Ishikawa (cell line): ENCODE data around the gene EVA1A.

Source experiments
- CEBPB ChIP-seq: IDR thresholded peaks from 2 replicates; pipeline ENCODE4 v1.6.1; 2012
- CREB1 ChIP-seq: IDR thresholded peaks from 2 replicates; pipeline ENCODE4 v1.6.1; 2012; ENCODE audit warnings: low read depth
- EGR1 ChIP-seq: IDR thresholded peaks from 2 replicates; pipeline ENCODE4 v1.6.1; 2012
- EP300 ChIP-seq: IDR thresholded peaks from 2 replicates; pipeline ENCODE4 v1.6.1; 2012; ENCODE audit warnings: borderline replicate concordance
- FOXM1 ChIP-seq: IDR thresholded peaks from 2 replicates; pipeline ENCODE4 v1.6.1; 2012; ENCODE audit warnings: low read depth, borderline replicate concordance
- NFIC ChIP-seq: IDR thresholded peaks from 2 replicates; pipeline ENCODE4 v1.6.1; 2012
- RAD21 ChIP-seq: IDR thresholded peaks from 2 replicates; pipeline ENCODE4 v1.6.1; 2012; ENCODE audit warnings: low read depth
- TAF1 ChIP-seq: IDR thresholded peaks from 2 replicates; pipeline ENCODE4 v1.6.1; 2012; ENCODE audit warnings: low read depth, mild to moderate bottlenecking
- TCF12 ChIP-seq: IDR thresholded peaks from 2 replicates; pipeline ENCODE4 v1.6.1; 2012; ENCODE audit warnings: low read depth
- TEAD4 ChIP-seq: IDR thresholded peaks from 2 replicates; pipeline ENCODE4 v1.6.1; 2012
- YY1 ChIP-seq: IDR thresholded peaks from 2 replicates; pipeline ENCODE4 v1.6.1; 2012; ENCODE audit warnings: low read depth
- ZBTB7A ChIP-seq: IDR thresholded peaks from 2 replicates; pipeline ENCODE4 v1.6.1; 2012; ENCODE audit warnings: low read depth
- TF ChIP-seq, protein P1 (sequence below): IDR thresholded peaks from 2 replicates; pipeline ENCODE4 v1.6.1; 2012
- TF ChIP-seq, protein P2 (sequence below): IDR thresholded peaks from 2 replicates; pipeline ENCODE4 v1.6.1; 2012; ENCODE audit warnings: low read depth, mild to moderate bottlenecking
- TF ChIP-seq, protein P3 (sequence below): IDR thresholded peaks from 2 replicates; pipeline ENCODE4 v1.6.1; 2012

Gene EVA1A

DNA sequence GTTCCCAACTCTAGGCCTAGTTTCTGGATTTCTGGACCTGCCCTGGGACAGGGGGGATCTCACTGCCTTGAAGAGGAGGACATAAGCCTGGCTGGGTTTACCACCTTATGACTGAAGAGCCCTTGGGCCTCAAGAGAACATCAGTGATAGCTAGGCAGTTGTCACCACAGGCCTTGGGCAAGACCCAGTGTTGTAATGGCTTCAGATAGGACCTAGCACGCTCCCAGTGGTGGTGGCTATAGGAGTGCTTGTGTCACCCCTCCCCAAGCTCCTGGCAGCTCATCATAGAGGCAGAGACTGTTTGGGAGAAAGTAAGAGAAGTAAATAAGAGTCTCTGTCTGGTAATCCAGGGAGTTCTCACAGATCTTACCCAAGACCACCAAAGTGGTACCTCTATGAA is 19.4 kb upstream of the EVA1A start:
- TF ChIP-seq FOXM1: no peak
- TF ChIP-seq NFIC: no peak
- TF ChIP-seq, protein P1, sequence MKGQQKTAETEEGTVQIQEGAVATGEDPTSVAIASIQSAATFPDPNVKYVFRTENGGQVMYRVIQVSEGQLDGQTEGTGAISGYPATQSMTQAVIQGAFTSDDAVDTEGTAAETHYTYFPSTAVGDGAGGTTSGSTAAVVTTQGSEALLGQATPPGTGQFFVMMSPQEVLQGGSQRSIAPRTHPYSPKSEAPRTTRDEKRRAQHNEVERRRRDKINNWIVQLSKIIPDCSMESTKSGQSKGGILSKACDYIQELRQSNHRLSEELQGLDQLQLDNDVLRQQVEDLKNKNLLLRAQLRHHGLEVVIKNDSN: no peak
- no peak for TF ChIP-seq RAD21
- no peak for TF ChIP-seq EP300
- TF ChIP-seq EGR1: no peak
- TF ChIP-seq YY1: no peak

DNA sequence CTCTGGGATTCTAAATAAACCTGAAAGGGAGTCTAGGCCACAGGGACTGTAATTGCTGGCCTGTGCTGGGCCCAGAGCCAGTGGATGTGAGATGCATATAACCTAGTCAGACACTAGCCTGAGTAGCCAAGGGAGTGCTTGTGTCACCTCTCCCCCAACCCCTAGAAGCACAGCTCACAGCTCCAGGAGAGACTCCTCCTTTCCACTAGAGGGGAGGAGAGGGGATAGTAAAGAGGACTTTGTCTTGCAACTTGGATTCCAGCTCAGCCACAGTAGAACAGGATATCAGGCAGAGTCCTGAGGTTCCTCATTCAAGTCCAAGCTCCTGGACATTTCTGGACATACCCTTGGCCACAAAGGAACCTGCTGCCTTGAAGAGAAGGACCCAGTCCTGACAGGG is 18.4 kb upstream of the EVA1A start:
- TF ChIP-seq EP300 (no peak), RAD21 (no peak), CREB1 (no peak), TEAD4 (no peak), FOXM1 (no peak), TCF12 (no peak)
- TF ChIP-seq, protein P2, sequence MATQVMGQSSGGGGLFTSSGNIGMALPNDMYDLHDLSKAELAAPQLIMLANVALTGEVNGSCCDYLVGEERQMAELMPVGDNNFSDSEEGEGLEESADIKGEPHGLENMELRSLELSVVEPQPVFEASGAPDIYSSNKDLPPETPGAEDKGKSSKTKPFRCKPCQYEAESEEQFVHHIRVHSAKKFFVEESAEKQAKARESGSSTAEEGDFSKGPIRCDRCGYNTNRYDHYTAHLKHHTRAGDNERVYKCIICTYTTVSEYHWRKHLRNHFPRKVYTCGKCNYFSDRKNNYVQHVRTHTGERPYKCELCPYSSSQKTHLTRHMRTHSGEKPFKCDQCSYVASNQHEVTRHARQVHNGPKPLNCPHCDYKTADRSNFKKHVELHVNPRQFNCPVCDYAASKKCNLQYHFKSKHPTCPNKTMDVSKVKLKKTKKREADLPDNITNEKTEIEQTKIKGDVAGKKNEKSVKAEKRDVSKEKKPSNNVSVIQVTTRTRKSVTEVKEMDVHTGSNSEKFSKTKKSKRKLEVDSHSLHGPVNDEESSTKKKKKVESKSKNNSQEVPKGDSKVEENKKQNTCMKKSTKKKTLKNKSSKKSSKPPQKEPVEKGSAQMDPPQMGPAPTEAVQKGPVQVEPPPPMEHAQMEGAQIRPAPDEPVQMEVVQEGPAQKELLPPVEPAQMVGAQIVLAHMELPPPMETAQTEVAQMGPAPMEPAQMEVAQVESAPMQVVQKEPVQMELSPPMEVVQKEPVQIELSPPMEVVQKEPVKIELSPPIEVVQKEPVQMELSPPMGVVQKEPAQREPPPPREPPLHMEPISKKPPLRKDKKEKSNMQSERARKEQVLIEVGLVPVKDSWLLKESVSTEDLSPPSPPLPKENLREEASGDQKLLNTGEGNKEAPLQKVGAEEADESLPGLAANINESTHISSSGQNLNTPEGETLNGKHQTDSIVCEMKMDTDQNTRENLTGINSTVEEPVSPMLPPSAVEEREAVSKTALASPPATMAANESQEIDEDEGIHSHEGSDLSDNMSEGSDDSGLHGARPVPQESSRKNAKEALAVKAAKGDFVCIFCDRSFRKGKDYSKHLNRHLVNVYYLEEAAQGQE: no peak
- TF ChIP-seq, protein P1: no peak

DNA sequence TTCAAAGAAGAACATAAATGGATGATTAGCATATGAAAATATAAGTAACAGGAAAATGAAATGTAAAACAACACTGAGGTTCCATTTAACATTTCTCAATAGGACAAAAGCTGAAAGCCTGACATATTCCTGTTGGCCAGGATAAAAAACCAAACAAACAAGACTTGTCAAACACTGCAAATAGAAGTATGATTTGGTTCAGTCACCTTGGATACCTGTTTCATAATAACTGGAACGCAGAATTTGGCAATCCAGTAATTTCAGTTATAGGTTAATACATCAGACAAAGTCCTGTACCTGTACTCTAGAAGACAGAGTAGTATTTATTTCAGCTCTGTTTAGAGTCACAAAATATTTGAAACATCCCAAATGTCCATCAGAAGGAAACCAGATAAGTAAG is 16.5 kb upstream of the EVA1A start:
- TF ChIP-seq RAD21: no peak

DNA sequence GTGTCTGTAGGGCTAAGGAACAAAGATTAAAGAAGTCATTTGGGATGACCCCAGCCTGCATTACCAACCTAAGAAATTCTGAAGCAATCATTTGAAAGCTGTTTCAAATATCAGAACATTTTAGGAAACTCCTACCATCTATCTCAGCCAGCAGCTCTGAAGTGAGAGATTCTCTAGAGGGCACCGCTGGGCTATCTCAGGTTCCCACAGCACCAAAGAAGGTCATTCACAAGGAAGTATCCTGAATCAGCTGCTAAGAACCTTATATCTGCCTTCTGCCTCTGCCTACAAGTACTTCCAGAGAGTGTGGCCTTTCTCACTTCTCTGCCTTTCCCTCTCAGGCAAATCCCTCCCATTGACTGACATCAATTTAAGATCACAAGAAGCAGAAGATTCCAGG is 13.4 kb upstream of the EVA1A start:
- TF ChIP-seq RAD21: peak; percentile 75
- no peak for TF ChIP-seq EP300

DNA sequence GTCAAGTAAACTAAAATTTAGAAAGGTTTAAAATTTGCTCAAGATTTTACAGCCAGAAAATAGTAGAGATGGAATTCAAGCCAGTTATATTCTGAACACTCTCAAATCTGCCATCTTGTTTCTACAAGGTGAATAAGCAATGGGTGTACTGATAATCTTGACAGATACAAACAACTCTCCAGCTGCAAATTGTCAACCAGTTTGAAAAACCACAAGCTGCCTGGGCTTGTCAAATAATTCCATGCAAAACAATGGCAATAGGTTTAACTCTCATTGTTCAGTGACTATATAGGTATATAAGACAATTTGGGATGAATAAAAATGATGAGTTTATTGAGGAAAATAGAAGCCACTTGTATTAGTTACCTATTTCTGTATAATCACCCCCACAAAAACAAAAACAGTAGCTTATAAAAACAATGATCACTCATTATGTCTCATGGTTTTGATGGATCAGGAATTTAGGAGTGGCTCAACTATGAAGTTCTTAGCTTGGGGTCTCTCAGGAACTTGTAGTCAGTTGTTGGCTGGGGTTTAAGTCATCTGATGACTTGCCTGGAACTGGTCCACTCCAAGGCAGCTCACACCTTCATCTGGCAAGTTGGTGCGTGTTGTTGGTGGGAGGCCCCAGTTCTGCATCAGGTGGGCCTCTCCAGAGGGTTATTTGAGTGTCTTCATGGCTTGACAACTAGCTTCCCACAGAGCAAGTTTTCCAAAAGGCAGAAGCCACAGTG is 12.6 kb upstream of the EVA1A start:
- TF ChIP-seq, protein P3, sequence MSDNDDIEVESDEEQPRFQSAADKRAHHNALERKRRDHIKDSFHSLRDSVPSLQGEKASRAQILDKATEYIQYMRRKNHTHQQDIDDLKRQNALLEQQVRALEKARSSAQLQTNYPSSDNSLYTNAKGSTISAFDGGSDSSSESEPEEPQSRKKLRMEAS: no peak

DNA sequence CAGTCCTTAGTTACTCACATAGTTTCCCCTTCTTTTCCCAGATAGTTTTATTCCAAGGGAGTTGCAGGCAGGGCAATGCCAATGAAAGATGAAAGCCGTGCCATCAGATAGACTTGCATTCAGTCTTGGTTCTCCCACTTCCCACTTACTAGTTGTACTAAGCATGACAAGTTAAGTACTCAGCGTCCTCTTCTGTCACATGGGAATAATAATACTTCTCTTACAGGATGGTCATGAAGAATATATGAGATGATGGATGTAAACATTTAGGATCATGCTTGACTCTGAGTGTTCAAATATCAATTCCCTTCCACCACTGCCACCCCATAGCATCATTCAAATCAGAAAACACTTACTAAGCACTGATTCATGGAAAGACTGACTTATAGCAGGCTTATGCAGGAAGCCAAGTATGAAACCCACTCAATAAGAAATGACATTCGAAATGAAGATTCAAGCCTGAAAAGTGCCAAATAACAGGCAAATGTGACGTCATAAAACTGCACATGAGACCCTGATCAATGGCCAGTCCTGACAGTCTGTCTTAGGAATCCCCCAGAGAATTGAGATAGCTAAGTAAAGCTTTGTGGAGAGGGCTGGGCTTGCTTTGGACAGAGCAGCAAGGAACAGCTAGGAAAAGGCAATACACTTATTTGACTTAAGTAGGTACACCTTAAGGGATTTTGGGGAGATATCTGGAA is 11.1 kb upstream of the EVA1A start:
- TF ChIP-seq CEBPB (no peak), TCF12 (no peak), TEAD4 (no peak), FOXM1 (no peak), RAD21 (no peak), CREB1 (no peak), YY1 (no peak)
- TF ChIP-seq, protein P3: no peak
- TF ChIP-seq, protein P2: no peak

DNA sequence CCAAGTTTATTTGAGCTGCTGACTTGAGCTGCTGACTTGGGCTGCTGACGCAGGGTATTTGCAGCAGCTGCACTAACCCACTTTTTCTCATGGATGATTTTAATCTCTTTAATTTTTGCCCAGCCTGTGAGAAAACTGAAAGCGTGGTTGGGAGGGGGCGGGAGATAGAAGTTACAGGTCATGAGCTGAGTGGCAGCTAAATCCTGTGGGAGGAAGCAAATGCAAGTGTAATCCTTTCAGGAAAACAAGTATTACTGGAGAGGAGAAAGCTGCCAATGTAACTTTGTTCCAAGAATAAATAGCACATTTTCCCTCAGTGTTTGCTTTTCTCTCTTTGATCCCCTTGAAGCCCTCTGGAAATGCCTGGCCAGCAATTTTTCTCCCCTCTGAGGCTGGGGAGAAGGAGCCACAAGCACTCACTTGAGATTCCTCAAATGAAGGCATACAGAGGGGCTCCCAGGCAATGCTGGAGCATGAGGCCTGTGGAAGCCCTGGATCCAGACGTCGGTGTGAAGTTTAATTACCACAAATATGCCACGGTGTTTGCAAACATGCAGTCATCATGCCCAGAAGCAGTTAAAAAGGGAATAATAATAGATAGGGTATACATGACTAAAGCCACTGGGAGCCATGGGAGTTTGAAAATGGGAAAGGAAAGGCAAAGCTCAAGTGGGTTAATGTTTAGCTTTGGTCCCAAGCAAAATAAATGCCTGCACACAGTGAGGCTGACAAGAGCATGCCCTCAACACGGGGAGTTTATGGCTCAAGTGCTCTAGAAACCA is 10.4 kb upstream of the EVA1A start:
- TF ChIP-seq TCF12 (no peak), YY1 (no peak), FOXM1 (no peak), TEAD4 (no peak), EGR1 (no peak), TAF1 (no peak), NFIC (no peak), ZBTB7A (no peak), CEBPB (no peak), RAD21 (no peak), CREB1 (no peak), EP300 (no peak)
- TF ChIP-seq, protein P2: no peak
- TF ChIP-seq, protein P3: no peak
- TF ChIP-seq, protein P1: no peak
